Jurkat, Clone E6-1 (cell line): ENCODE results near the gene TSPAN15.
"Not testable (repeated sequence)": the region's sequence is repeated elsewhere in the genome, so short reads cannot be mapped to it uniquely, and the experiment has no call there.

Experiments used
- DNase-seq: peaks from one replicate; pipeline ENCODE4 v3.0.0-alpha.2; 2011; ENCODE audit warnings: low read depth, low spot score
- H3K4me3 ChIP-seq: 2 replicates; pipeline ENCODE4 v1.5.1; 2011; ENCODE audit warnings: mild to moderate bottlenecking, low read length, control low read depth, moderate library complexity

The TSPAN15 gene

GRCh38 chr10:69477968-69478597 lies 26.8 kb downstream of the TSPAN15 start:
- no peak overlapping the region for H3K4me3 ChIP-seq
- no peak for DNase-seq

GRCh38 chr10:69479240-69480067 lies 28.2 kb downstream of the TSPAN15 start:
- DNase-seq = no peak
- no peak overlapping the region for H3K4me3 ChIP-seq

- no peak overlapping the region for H3K4me3 ChIP-seq
- DNase-seq = no peak
Observed at GRCh38 chr10:69480068-69480412, 28.8 kb downstream of the TSPAN15 start.

- H3K4me3 ChIP-seq = no peak overlapping the region
- DNase-seq = no peak
Observed at GRCh38 chr10:69481305-69481704, 30.0 kb downstream of the TSPAN15 start.

- H3K4me3 ChIP-seq = no peak overlapping the region
- no peak for DNase-seq
Observed at GRCh38 chr10:69481811-69482524, 30.7 kb downstream of the TSPAN15 start.

GRCh38 chr10:69483963-69484362 lies 32.7 kb downstream of the TSPAN15 start:
- no peak for DNase-seq
- H3K4me3 ChIP-seq = no peak overlapping the region

GRCh38 chr10:69484736-69485135 lies 33.5 kb downstream of the TSPAN15 start:
- no peak overlapping the region for H3K4me3 ChIP-seq
- no peak for DNase-seq

GRCh38 chr10:69486922-69487730 lies 35.9 kb downstream of the TSPAN15 start:
- no peak for DNase-seq
- H3K4me3 ChIP-seq = no peak overlapping the region

GRCh38 chr10:69488149-69488844 lies 37.0 kb downstream of the TSPAN15 start:
- H3K4me3 ChIP-seq, DNase-seq: not testable (repeated sequence)

- not testable (repeated sequence) for DNase-seq, H3K4me3 ChIP-seq
Observed at GRCh38 chr10:69488856-69489255, 37.6 kb downstream of the TSPAN15 start.

GRCh38 chr10:69489506-69490090 lies 38.3 kb downstream of the TSPAN15 start:
- no peak for DNase-seq
- H3K4me3 ChIP-seq = no peak overlapping the region

GRCh38 chr10:69490876-69491275 lies 39.6 kb downstream of the TSPAN15 start:
- no peak overlapping the region for H3K4me3 ChIP-seq
- DNase-seq = no peak

GRCh38 chr10:69491611-69492010 lies 40.3 kb downstream of the TSPAN15 start:
- no peak for DNase-seq
- no peak overlapping the region for H3K4me3 ChIP-seq

- DNase-seq = no peak
- no peak overlapping the region for H3K4me3 ChIP-seq
Observed at GRCh38 chr10:69492091-69492745, 41.0 kb downstream of the TSPAN15 start.

- no peak overlapping the region for H3K4me3 ChIP-seq
- no peak for DNase-seq
Observed at GRCh38 chr10:69492746-69493462, 41.6 kb downstream of the TSPAN15 start.

GRCh38 chr10:69494626-69495558 lies 43.6 kb downstream of the TSPAN15 start:
- DNase-seq = no peak
- no peak overlapping the region for H3K4me3 ChIP-seq
